ENCODE results near the gene EEF1AKMT4. TPM values are rescaled to one million over a fixed set of nuclear protein-coding genes. Genes with fewer than 3 reads are reported as not detected.

Gene EEF1AKMT4
- total and polyA plus RNA-seq, 2 of the 8 experiments (the other 6 are each of a cell fraction or from before 2014, with no cell fraction given): 9.3 to 30.1 TPM

DNA sequence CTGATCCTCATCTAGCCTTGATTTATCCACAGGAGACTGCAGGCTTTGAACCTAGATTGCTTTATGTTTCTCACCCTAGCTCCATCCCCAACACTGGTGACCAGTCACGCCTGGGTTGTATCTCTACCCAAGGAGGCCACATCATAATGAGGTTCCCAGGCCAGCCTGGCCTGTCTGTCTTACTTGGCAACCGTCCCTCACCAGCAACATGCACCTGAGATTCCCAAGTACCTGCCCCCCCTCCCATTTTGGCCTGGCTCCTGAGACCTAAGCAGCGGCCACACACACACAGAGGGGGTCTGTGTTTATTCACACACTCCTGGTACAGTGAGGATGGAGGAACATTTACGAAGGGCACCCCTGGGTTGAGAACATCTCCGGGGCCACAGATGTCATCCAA, 9.5 kb downstream of the EEF1AKMT4 start:
- FAIRE-seq: no peak
- 91% methylated on average over 5 of the region's 5 CpGs; no CpG with 5 or more reads in 1 of the 2 experiments for WGBS, 2 experiments (ENCODE audit: extremely low coverage in 1 of 2, insufficient coverage in 1 of 2, insufficient read length in 1 of 2, insufficient replicate concordance in 2 of 2, low coverage in 1 of 2, low lambda C conversion rate in 2 of 2, missing lambda C conversion rate in 1 of 2)

More for the DNA sequence above, 9.5 kb downstream of the EEF1AKMT4 start:
- H3K27ac ChIP-seq (ENCODE audit: low read depth, low read length): no peak overlapping the region
- H2AFZ ChIP-seq (ENCODE audit: low read length): no peak overlapping the region
- H3K56ac ChIP-seq (replicated peaks; ENCODE audit: insufficient read length, low read depth, low read length): no peak overlapping the region
- POLR2A ChIA-PET (ENCODE audit: partially characterized antibody): interaction anchor here (1.3 to 2.5 kb wide), 6 partner anchors 9 to 113 kb away, joined by 3 to 12 read pairs (median 5); partner anchors contain the start of genes DVL3 and EEF1AKMT4
- H4K8ac ChIP-seq (ENCODE audit: extremely low read depth, insufficient read depth, low read length): no peak overlapping the region
- H3K9ac ChIP-seq (replicated peaks in 1 of 4; ENCODE audit: extremely low read depth in 1 of 4, low read depth in 3 of 4, low read length in 3 of 4): no peak overlapping the region
- TF ChIP-seq NANOG (IDR thresholded peaks at IDR 0.05; ENCODE audit: insufficient read depth, low read depth, low read length, poor library complexity, severe bottlenecking): no peak
- TF ChIP-seq, protein P1, sequence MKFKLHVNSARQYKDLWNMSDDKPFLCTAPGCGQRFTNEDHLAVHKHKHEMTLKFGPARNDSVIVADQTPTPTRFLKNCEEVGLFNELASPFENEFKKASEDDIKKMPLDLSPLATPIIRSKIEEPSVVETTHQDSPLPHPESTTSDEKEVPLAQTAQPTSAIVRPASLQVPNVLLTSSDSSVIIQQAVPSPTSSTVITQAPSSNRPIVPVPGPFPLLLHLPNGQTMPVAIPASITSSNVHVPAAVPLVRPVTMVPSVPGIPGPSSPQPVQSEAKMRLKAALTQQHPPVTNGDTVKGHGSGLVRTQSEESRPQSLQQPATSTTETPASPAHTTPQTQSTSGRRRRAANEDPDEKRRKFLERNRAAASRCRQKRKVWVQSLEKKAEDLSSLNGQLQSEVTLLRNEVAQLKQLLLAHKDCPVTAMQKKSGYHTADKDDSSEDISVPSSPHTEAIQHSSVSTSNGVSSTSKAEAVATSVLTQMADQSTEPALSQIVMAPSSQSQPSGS (IDR thresholded peaks at IDR 0.05; ENCODE audit: low read length): no peak
- H3K79me2 ChIP-seq (ENCODE audit: control insufficient read depth in 1 of 2, insufficient read depth in 2 of 2, low read length in 2 of 2): no peaks in the 10 kb centered on the region
- CTCF ChIA-PET (ENCODE audit: partially characterized antibody): interaction anchor here (1.2 to 14.0 kb wide), 4 partner anchors 9 to 77 kb away, joined by 4 to 136 read pairs (median 18); partner anchors contain the start of genes EEF1AKMT4 and VWA5B2
- H3K18ac ChIP-seq (ENCODE audit: extremely low read depth, low read length): no peak overlapping the region
- no peak overlapping the region for H2BK5ac ChIP-seq (ENCODE audit: low read depth, low read length)
- peaks cover 22% of the 10 kb centered on the region for H3K23me2 ChIP-seq (ENCODE audit: low read depth, low read length)
- no peak overlapping the region for H2BK12ac ChIP-seq (ENCODE audit: low read depth, low read length)
- no peak overlapping the region for H4K91ac ChIP-seq (replicated peaks; ENCODE audit: insufficient read length, low read length)
- no peaks in the 10 kb centered on the region for H3K9me3 ChIP-seq (ENCODE audit: insufficient read depth in 2 of 2, low read depth in 1 of 2, low read length in 1 of 2)
- no peak overlapping the region for H3K4me3 ChIP-seq (ENCODE audit: extremely low read depth in 1 of 4, insufficient read depth in 2 of 4, low read depth in 3 of 4, low read length in 4 of 4)
- no peak overlapping the region for H2BK120ac ChIP-seq (replicated peaks; ENCODE audit: low read depth, low read length)
- no peak overlapping the region for H3K4ac ChIP-seq (replicated peaks; ENCODE audit: insufficient read length, low read depth, low read length)
- no peak overlapping the region for H2BK15ac ChIP-seq (ENCODE audit: low read length)
- peaks cover 0 to 17% (median 8%) of the 10 kb centered on the region in 4 experiments; a peak in 4 of 7 replicates for H3K4me1 ChIP-seq (replicated peaks in 1 of 4; ENCODE audit: control insufficient read depth in 3 of 4, insufficient read depth in 4 of 4, low read length in 3 of 4)
- H2BK20ac ChIP-seq (ENCODE audit: low read length): no peak overlapping the region
- H3K36me3 ChIP-seq (ENCODE audit: control insufficient read depth in 2 of 4, insufficient read depth in 4 of 4, low read length in 3 of 4): no peaks in the 10 kb centered on the region
- no peak for DNase-seq (ENCODE audit: low read depth in 1 of 2, low spot score in 2 of 2)
- H4K20me1 ChIP-seq (replicated peaks in 1 of 2; ENCODE audit: control insufficient read depth in 1 of 2, insufficient read depth in 2 of 2, low read length in 2 of 2): peaks cover 16 to 19% of the 10 kb centered on the region in 2 experiments
- H3K27me3 ChIP-seq (replicated peaks in 1 of 4; ENCODE audit: control insufficient read depth in 3 of 4, extremely low read depth in 1 of 4, insufficient read depth in 3 of 4, low read length in 3 of 4): peaks cover 7 to 50% (median 38%) of the 10 kb centered on the region in 4 experiments
- H3K14ac ChIP-seq (ENCODE audit: insufficient read length): no peak overlapping the region
- H3K4me2 ChIP-seq (ENCODE audit: insufficient read depth in 1 of 2, low read depth in 2 of 2, low read length in 2 of 2): peak overlapping the region in 1 of 2 experiments; percentile 89; a peak in 2 of 4 replicates
- H3K79me1 ChIP-seq (ENCODE audit: low read depth, low read length): no peaks in the 10 kb centered on the region
- H3K23ac ChIP-seq (ENCODE audit: insufficient read length): no peak overlapping the region
- no peak overlapping the region for H4K5ac ChIP-seq (ENCODE audit: insufficient read length, low read depth, low read length)
- no peak overlapping the region for H2AK5ac ChIP-seq (ENCODE audit: low read depth, low read length)

Data from H1 (cell line).